Adipocyte (in vitro differentiated cells): Measurements from ENCODE around the gene KCTD21.
"Not testable (repeated sequence)": the region's sequence is repeated elsewhere in the genome, so short reads cannot be mapped to it uniquely, and the experiment has no call there.

Experiments used
- DNase-seq: peaks from one replicate; pipeline ENCODE4 v3.0.0-alpha.2; 2015; ENCODE audit warnings: low read depth
- H3K27me3 ChIP-seq: replicated peaks from 2 replicates; pipeline ENCODE4 v1.7.0; 2013; ENCODE audit warnings: mild to moderate bottlenecking, low read length, moderate library complexity; ENCODE audit not compliant: control insufficient read depth, insufficient read depth
- H3K36me3 ChIP-seq: 2 replicates; pipeline ENCODE4 v1.7.0; 2013; ENCODE audit warnings: low read length, mild to moderate bottlenecking, moderate library complexity; ENCODE audit not compliant: control insufficient read depth, insufficient read depth, severe bottlenecking
- H3K4me1 ChIP-seq: 2 replicates; pipeline ENCODE4 v1.7.0; 2013; ENCODE audit warnings: mild to moderate bottlenecking, low read length, moderate library complexity; ENCODE audit not compliant: control insufficient read depth, insufficient read depth
- H3K4me3 ChIP-seq: 2 replicates; pipeline ENCODE4 v1.7.0; 2013; ENCODE audit warnings: mild to moderate bottlenecking, low read length, moderate library complexity
- H3K9ac ChIP-seq: 2 replicates; pipeline ENCODE4 v1.7.0; 2013; ENCODE audit warnings: mild to moderate bottlenecking, low read length, moderate library complexity
- H3K9me3 ChIP-seq: 2 replicates; pipeline ENCODE4 v1.7.0; 2013; ENCODE audit warnings: mild to moderate bottlenecking, low read length, moderate library complexity; ENCODE audit not compliant: control insufficient read depth

KCTD21 gene

DNA sequence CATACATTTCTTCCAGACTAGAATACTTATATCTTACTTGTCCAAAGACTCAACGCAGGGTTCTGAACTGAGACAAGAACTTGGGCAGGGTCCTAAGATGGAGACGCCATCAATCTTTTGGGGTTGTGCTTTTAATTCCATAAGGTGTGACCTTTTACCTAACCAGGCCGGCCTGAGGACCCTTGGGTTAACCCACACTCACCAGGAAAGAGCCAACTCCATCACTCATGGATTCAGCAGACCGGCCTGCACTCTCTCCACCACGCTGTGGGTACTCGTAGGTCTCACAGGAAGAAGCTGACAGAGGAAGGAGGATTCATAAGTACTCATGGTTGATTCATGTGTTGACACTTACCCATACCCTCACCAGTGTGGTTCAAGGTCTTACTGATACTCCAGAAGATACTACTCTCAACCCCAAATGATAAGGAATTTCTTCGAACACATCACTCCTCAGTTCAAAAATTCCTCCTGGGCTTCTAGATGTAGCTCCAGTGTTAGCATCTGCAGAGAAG, 36.5 kb upstream of the KCTD21 start:
- Histone ChIP-seq H3K9ac (no peak overlapping the region), H3K27me3 (no peaks in the 10 kb centered on the region), H3K9me3 (no peaks in the 10 kb centered on the region), H3K4me1 (no peaks in the 10 kb centered on the region), H3K36me3 (peaks cover 63% of the 10 kb centered on the region), H3K4me3 (no peak overlapping the region)
- DNase-seq: no peak

DNA sequence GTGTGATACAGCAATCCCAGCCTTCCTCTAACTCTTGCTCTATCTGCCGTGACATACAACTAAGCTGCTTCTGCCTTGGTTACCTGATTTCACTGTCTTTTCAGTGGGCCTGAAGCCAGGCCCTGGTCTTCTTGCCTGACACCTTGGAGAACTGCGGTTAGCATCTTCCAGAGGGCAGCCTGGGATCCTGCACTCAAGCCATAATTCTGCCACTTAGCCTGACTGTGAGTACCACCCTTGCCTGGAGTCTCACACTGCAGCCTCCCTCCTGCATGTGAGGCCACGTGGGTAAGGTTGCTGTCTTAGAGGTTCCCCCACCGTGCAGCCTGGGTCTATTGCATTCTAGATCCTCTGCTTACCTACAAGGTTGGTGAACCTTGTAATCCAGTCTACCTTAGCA, 36.1 kb upstream of the KCTD21 start:
- Histone ChIP-seq H3K4me3 (no peak overlapping the region), H3K9me3 (no peaks in the 10 kb centered on the region), H3K36me3 (peaks cover 68% of the 10 kb centered on the region), H3K9ac (no peak overlapping the region), H3K4me1 (no peaks in the 10 kb centered on the region), H3K27me3 (no peaks in the 10 kb centered on the region)
- no peak for DNase-seq

DNA sequence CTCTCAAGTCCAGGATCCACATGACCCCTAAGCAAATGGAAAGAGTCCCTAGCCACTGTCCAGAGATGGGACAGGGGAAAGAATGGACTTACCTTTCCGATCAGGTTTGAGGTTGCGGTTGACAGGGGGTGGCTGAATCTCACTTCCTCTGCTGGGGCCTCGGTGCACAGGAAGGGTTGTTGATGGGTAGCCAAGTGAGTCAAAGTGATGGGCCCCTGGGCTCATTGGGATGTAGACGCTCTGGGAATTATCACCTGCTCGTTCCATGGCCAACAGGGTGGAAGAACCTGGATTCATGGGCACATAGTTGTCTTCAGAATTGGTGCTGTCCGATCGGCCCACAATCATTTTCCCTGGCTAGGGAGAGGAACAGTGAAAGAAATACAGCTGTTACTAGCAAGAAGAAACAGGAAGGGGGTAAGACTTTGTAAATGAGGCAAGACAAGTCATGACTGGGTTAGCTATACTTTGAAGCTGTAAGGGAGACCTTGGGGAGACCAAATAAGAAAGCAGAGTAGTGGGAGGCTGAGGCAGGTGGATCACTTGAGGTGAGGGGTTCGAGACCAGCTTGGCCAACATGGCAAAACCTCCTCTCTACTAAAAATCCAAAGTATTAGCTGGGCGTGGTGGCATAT, 35.0 kb upstream of the KCTD21 start:
- Histone ChIP-seq H3K27me3 (no peaks in the 10 kb centered on the region), H3K36me3 (peaks cover 79% of the 10 kb centered on the region), H3K4me1 (no peaks in the 10 kb centered on the region), H3K9ac (no peak overlapping the region), H3K4me3 (no peak overlapping the region), H3K9me3 (no peaks in the 10 kb centered on the region)
- no peak for DNase-seq

DNA sequence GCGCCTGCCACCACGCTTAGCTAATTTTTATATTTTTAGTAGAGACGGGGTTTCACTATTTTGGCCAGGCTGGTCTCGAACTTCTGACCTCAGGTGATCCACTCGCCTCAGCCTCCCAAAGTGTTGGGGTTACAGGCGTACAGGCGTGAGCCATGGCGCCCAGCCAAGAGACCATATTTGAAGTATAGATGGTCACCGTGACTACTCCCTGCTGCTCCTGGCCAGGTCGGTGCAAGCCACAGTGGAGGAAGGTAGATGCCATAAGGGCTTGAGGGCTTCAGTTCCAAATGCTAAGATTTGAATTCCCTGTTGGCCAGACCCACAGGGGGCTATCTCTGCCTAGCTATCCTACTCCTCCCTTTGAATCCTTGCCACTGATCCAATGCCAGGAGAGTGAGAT, 34.3 kb upstream of the KCTD21 start:
- not testable (repeated sequence) for H3K27me3 ChIP-seq, H3K9ac ChIP-seq, H3K4me1 ChIP-seq, H3K4me3 ChIP-seq, H3K9me3 ChIP-seq, DNase-seq
- peaks cover 84% of the 10 kb centered on the region for H3K36me3 ChIP-seq

DNA sequence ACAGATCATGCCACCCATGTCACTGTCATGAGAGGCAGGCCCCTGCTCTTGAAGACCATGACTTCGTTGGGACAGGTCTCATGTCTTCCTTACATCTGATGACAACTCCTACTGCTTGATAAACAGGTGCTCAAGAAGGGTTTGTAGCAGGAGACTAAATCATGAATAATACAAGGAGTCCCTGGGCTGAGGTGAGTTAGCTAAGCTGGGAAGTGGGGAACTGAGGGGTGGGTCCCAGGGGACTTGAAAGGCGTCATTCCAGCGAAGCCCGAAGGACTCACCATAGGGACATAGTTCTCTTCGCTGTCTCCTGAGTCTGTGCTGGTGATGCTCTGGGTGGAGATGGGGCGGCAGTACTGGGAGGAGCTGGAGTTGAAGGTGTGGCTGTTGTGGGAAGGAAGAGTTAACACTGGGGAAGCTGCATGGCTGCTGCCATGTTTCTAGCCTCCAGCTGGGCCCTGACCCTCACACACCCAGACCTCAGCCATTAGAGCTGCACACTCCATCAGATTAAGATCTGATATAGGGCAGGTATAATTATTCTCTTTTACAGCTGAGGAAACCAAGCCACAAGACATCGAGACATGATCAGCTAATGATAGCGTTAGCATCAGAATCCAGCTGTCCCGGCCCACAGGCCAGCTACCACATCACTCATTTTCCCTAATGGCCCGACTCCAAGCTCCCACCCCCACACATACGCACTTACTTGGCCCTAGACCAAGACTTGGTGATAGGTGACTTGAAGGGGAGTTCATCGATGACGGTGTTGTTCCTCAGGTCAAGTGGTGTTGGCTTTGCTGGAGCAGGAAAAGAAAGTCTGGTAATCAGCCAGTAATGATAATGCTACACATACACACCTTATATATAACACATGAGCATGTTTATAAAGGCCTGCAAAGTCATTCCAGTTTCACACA, 33.2 kb upstream of the KCTD21 start:
- H3K4me1 ChIP-seq: no peaks in the 10 kb centered on the region
- no peak for DNase-seq
- H3K9ac ChIP-seq: no peak overlapping the region
- H3K9me3 ChIP-seq: no peaks in the 10 kb centered on the region
- peaks cover 89% of the 10 kb centered on the region for H3K36me3 ChIP-seq
- H3K27me3 ChIP-seq: no peaks in the 10 kb centered on the region
- no peak overlapping the region for H3K4me3 ChIP-seq

DNA sequence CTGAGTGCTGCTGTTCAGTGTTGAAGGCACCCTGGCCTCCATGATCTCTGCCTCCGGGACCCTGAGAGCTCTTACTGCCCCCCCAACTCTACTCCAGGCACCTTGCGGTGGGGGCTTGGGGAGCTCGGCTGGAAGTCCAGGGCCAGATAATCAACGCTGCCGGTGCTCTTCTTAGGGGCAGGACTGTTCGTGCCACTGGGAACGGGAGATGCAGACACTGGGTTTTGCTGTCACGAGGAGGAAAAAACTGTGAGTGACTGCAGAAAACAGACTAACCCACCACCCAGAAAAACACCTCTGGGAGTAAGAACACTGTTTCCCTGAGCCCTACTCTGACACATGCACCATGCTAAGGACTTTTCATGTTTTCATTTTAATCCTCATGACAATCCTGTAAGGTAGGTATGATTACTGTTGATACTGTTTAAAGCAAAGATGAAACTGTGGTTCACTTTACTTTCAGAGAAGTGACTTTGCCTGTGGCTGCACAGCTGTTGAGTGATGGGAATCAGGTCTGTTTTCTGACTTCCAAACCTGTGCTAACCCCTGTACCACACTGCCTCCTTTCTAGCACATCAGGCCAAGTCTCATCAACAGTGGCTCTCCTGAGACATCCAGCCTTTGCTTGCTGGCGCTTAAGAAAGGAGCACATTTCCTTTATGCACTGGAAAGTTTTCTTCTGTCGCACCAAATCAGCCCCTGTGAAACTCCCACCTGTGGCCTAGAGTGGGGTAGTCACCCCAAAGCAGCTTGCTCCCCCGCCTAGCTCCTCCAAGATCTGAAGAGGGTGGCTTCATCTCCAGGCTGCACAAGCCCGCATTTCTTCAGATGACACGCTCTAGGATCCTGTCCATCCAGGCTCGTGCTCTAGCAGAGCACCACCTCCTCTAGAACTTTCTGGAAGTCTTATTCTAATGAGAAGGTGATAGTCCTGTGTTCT, 32.1 kb upstream of the KCTD21 start:
- Histone ChIP-seq H3K36me3 (peaks cover 92% of the 10 kb centered on the region), H3K4me1 (no peaks in the 10 kb centered on the region), H3K4me3 (no peak overlapping the region), H3K9me3 (no peaks in the 10 kb centered on the region), H3K9ac (no peak overlapping the region), H3K27me3 (no peaks in the 10 kb centered on the region)
- no peak for DNase-seq

DNA sequence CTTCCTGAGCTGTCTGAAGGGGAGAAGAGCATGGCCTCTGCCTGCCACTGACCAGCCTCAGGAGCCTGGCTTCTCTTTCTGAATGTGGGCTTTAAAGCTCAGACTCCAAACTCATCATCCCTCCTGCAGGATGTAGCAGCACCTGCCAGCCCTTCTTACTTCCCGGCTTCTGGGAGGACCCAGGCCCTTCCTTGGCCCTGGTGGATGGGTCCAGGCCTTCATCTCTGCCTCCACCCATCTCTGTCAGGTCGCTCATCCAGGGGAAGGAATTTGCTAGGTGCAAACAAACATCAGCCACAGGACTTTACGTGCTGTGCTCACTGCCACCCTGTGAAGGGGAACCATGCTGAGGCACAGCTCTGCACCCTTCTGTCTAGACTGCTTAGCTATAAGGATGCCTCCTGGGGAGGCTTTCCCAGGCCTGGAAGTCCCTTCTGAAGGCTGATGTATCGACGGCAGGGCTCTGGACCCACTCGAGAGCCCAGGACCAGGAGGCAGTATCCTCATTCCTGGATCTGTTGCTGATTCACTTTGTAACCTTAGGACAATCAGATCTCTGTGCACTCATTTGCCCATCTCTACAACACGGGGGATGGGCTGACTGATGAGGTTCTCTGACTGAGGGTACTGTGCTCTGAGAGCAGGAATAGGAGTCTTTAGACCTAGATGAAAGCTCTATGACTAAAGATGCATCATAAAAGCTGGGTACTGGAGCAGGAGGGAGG, 31.2 kb upstream of the KCTD21 start:
- Histone ChIP-seq H3K36me3 (peaks cover 92% of the 10 kb centered on the region), H3K27me3 (no peaks in the 10 kb centered on the region), H3K9ac (no peak overlapping the region)

DNA sequence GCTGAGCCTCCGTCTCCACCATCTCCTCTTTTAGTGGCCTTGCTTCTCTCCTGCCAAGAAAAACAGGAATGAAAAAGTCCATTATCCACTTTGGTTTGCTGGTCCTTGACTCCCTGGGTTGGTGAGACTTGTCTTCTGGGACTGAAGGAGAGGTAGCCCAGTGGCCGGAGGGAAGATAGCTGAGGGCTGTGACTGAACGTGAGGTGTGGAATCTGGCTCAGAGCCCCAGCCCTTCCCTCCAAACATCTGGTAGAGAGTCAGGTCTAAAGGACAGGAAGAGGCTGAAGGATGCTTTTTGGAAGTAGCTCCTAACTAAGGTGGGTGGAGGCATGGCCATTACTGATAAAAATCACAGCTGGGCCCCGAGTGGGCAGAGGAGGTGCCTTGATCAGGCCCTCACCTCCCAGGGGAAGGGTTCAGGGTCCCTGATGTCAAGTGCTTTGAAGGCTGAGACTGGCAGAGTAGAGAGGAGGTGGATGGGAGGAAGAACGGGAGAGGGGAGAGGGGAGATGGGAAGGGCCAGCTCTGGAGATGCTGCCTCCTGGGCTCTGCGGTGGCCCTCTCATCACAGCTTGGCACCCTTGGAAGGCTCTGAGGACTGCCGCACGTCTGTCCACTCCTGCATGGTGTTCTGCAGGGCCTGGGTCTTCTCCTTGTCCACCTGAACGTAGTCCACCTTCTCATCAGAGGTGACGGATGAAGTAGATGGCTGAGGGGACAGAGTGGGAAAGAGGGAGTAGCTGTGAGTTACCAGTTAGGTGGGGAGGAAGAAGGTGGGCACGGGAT, 30.5 kb upstream of the KCTD21 start:
- H3K9me3 ChIP-seq: no peaks in the 10 kb centered on the region
- peaks cover 89% of the 10 kb centered on the region for H3K36me3 ChIP-seq
- H3K27me3 ChIP-seq: no peaks in the 10 kb centered on the region
- no peaks in the 10 kb centered on the region for H3K4me1 ChIP-seq
- H3K4me3 ChIP-seq: no peak overlapping the region
- DNase-seq: no peak
- no peak overlapping the region for H3K9ac ChIP-seq

More for the DNA sequence above, 31.2 kb upstream of the KCTD21 start:
- Histone ChIP-seq H3K9me3 (no peaks in the 10 kb centered on the region), H3K4me1 (no peaks in the 10 kb centered on the region), H3K4me3 (no peak overlapping the region)
- DNase-seq: no peak

DNA sequence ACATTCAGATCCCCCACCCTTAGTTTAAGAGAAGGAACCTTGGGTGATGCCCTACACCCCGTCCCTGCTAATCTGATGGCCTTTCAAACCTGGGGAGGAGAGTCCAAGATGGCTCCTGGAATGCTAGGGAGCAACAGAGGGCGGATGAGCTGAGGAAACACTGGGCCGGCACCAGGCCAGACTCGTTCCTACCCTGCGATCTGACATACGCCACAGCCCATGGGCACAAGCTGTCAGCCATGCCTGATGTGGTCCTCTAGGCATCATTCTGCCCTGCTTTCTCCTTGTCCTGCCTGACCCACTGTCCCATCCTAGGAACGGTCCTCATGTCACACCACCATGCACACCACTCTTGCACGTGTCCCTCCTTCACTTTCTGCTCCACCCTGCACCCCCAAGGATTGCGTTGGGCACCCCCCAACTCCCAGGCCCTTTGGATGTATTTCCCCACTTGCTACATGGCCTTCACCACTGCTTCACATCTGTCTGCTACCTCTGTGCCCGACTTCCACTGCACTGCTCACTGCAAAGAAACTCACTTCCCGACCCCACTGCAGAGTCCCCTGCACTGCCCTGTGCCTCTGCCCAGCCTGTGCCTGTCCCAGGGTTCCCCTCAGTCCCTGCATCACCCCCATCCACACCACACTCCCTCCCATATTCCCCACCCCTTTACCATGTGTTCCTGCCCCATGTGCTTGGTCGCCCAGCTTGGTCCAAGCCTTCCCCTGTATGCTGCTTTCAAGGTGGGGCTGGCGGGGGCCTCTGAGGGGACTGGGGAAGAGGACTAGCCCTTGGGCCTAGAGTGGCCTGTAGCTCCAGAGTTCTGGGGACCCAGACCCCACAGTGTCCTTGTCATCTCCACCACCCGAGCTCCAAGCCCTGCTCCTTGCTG, 29.5 kb upstream of the KCTD21 start:
- Histone ChIP-seq H3K9ac (no peak overlapping the region), H3K9me3 (no peaks in the 10 kb centered on the region), H3K36me3 (peaks cover 86% of the 10 kb centered on the region), H3K4me3 (no peak overlapping the region), H3K4me1 (peaks cover 3% of the 10 kb centered on the region), H3K27me3 (no peaks in the 10 kb centered on the region)
- no peak for DNase-seq
